Right kidney (tissue), 1 donor: ENCODE measurements around the gene C1orf167.

ENCODE experiments used
- DNase-seq: peaks from one replicate; pipeline ENCODE4 v3.0.0-alpha.2; 2016

C1orf167 gene

DNA sequence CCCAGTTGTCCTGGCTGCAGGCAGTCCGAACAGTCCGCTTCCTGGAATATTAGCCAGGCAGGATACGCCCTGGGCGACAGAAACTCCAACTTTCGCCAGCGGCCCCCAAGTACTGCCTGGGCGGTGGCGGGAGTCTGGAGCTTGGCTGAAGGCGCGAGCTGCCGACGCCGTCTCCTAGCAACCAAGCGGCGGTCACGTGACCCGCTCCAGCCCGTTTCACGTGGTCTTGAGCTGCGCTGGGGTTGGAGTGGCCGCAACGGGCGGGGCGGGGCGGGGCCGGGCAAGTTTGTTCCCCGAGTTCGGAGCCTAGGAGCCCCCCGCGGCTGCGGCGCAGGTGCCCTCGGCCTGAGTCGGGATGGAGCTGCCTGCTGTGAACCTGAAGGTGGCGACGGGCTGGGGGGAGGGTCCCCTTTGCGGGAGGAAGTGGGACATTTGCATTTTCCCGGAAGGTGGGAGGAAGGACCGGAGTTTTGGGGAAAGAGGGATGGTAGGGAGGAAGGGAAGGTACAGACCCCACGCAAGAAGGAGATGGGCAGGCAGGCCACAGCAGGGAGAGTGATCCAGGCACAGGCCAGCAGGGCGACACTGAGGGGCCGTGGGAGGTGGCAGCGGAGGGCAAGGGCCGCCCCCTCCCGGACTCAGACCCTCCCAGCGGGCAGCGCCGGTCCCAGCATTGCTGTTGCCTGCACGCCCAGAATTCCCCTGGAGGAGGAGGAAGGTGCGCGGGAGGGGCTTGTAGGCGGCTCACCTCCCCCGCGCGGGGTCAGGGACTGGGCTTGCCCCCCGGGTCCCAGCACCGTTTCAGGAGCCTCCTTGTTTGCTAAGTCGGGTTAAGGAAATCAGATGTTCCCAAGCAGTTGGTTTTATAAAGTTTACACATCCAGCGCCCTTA is 25.9 kb upstream of the C1orf167 start, which contains the start of gene AGTRAP:
Gene AGTRAP (plus strand): TSS at position 283 of the 892 bp plus-strand sequence. CDS start 73 bp downstream, at position 356.
- DNase-seq: peak; percentile 84

GRCh38 chr1:11736746-11737639 is 25.0 kb upstream of the C1orf167 start:
- DNase-seq: no peak

GRCh38 chr1:11738096-11738495 is 23.9 kb upstream of the C1orf167 start:
- no peak for DNase-seq

DNA sequence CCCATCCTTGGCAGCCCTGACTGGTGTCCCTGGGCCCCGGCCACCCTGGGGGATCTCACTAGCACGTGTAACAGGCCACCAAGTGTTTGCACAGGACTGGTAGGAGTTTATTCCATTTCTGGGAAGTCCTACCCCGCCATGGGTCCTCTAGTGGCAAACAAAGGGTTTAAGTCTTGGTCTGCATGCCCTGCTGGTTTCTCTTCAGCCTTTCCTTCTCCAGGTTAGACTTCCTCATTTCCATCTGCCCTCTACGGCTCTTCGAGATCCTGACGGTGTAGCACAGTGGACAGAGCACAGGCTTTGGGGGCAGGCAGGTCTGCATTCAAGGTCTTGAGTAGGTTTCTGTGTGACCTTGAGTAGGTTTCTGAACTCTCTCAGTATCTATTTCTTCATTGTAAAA is 23.2 kb upstream of the C1orf167 start:
- DNase-seq: no peak

DNA sequence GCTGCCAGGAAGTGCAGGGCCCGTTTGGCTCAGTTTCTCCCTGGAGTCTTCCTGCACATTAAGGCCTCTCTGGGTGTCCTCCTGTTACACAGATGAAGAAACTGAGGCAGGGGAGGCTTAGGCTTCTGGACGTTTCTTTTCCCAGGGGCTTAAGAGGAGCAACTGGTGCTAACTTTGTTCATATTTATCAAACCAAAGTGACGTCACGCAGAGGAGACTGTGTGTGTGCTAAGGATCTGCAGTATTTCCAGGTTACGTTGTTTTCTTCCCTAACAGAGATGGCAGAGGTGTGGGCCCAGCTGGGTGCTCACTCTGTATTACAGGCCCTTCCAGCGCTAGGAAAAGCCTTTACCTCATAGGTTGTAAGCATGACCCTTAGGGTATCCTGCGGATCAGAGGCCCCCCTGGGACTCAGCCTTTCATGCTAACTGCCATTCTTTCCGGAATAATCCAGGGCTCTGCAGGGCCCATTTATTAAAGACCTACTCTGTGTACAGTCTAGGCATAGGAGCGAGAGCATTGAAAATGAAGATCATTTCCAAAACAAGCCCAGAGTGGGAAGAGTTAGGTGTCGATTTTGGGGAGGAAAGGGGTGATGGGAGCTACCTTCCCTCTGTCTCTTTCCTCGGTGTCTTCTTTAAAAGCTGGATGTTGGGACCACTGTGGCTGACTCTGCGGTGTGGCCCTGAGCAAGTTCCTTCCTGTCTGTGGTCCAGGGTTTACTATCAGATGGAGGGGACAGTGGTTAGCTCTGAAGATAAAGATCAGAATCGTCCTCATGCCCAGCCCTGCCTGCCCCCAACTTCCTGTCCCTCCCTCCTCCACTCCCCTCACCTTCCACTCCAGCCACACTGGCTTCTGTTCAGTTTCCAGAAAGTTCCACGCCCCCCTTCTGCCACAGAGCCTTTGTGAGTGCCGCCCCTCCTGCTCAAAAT is 21.5 kb upstream of the C1orf167 start:
- DNase-seq: no peak

GRCh38 chr1:11741482-11741881 is 20.5 kb upstream of the C1orf167 start:
- no peak for DNase-seq

GRCh38 chr1:11741919-11742558 is 20.0 kb upstream of the C1orf167 start:
- DNase-seq: no peak

DNA sequence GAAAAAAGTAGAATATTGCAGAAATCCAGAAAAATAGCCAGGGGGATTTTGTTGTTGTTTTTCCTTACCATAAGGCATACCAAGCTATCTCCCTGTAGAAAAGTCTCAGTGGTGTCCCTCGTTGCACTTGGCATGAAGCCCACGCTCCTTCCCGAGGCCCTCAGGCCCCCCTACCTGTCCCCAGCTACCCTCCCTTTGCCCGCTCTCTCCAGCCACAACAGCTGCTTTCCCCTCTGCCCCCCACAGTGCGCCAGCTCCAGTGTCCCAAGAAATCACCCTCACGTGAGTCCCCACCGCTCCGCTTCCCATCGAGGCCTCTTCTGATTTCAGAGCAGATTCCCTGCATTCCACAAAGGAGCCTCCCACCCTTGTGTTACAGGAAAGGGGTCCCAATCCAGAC is 17.7 kb upstream of the C1orf167 start:
- DNase-seq: no peak

DNA sequence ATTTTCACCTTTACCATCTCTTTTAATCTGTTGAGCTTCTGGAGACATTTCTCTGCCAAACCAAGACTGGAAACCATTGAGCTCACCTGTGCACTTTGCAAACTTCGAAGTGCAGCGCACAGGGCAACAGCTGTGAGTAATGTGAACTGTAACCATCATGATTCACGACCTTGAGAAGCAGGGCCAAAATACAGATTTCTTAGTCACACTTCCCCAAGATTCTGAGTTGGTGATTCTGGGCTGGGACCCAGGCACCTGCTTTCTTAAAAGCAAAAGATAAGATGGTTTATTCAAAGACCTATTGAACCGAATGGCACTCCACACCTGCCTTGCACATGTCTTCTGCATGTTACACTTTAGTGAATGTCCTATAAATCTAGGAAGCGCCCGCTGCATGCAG is 15.9 kb upstream of the C1orf167 start:
- DNase-seq: no peak

- no peak for DNase-seq
Observed at GRCh38 chr1:11746795-11747487, 15.1 kb upstream of the C1orf167 start.

GRCh38 chr1:11748294-11749202 is 13.4 kb upstream of the C1orf167 start:
- no peak for DNase-seq

- no peak for DNase-seq
Observed at GRCh38 chr1:11749203-11749689, 12.7 kb upstream of the C1orf167 start.

GRCh38 chr1:11749996-11750395 is 12.0 kb upstream of the C1orf167 start:
- DNase-seq: no peak

DNA sequence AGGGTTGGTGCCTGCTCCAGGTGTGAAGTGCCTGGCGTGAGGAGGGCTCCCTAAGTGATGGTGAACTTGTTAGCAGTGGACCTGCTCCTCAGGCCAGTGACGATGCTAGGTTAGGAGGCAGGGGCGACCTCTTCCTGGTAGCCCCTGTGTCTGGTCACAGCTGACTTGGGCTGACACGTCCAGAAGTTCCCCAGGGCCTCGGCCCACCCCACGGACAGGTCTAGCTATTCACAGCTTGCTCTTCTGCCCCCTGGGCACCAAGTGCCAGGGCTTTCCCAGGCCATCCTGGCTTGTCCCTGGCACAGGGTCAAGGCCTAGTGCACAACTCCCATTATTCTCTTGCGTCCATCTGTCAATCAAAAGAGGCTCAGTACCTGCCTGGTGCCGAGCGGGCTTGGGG is 10.9 kb upstream of the C1orf167 start:
- no peak for DNase-seq

DNA sequence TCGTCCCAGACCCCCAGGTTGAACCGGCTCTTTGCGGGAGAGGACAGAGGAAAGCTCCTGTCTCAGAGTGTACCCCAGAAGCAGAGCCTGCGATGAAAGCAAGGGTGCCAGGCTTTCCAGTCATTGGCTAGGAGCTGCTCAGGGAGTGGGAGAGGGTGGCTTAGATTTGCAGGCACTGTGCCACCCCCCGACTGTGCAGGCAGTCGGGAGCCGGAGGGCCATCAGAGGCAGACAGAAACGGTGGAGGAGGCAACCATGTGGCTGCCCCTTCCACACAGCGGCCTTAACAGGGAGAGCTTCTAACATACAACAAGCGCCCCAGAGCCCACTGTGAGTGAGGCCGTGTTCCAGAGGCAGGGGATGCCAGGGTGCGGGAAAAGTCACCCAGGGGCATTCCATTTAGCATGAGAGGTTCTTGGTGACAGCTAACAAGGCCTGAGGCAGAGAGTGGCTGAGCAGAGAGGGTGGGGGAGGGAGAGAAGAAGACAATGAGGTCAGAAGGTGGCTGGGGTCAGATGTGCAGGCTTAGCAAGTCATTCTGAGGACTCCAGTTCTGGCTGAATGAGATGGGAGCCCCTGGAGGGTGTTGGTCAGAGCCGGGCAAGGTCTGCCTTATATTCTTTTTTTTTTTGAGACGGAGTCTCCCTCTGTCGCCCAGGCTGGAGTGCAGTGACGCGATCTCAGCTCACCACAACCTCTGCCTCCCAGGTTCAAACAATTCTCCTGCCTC is 9.5 kb upstream of the C1orf167 start:
- no peak for DNase-seq

DNA sequence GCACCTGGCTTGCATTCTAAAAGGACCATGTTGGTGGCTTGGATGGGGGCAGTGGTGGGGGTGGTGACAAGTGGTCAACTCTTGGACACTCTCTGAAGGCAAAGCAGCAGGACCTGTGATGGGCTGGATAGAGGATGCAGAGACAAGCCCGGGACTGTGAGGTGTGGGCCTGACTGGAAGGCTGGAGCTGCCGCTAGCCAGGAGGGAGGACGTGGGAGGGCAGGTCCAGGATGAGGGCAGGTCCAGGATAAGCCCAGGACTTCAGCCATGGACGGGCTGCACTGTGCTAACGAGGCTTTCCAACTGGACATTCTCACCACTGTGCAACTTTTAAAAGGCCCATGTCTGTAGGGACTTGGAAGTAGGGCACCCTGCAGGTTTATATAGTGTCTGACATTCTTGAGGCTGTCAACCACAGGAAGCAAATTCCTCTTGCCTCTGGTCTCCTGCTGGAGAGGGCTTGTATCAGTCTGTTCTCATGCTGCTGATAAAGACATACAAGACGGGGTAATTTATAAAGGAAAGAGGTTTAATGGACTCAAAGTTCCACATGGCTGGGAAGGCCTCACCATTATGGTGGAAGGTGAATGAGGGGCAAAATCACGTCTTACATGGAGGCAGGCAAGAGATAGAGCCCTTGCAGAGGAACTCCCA is 8.3 kb upstream of the C1orf167 start:
- DNase-seq: no peak

DNA sequence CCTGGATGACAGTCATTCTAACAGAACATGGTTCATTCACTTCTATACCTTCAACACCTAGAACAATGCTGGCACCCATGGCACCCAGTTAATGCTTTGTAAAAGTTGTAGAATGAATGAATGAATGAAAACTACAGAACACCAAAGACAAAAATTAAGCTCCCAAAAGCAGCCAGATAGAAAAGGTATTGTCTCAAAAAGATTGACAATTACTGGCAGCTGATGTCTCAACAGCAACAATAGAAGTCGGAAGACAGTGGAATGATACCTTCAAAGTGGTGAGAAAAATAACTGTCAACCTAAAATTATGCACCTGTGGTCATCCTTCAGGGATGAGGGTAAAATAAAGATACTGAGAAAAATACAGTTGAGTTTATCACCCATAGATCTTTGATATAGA is 4.9 kb upstream of the C1orf167 start:
- no peak for DNase-seq

GRCh38 chr1:11759791-11760190 is 2.2 kb upstream of the C1orf167 start:
- DNase-seq: no peak
